HG03175 (cell line): ENCODE data around the gene ALDH9A1.
A peak's percentile ranks its signal among the peaks of the same experiment; 100 is the strongest.
"Not testable (repeated sequence)": the region's sequence is repeated elsewhere in the genome, so short reads cannot be mapped to it uniquely, and the experiment has no call there.

Source experiments
- ATAC-seq: cut with Tn5 transposase; IDR thresholded peaks from one replicate; pipeline ENCODE4 v1.9.1; 2021; ENCODE audit warnings: mild to moderate bottlenecking, moderate library complexity; ENCODE audit not compliant: unreplicated experiment

ALDH9A1 gene

DNA sequence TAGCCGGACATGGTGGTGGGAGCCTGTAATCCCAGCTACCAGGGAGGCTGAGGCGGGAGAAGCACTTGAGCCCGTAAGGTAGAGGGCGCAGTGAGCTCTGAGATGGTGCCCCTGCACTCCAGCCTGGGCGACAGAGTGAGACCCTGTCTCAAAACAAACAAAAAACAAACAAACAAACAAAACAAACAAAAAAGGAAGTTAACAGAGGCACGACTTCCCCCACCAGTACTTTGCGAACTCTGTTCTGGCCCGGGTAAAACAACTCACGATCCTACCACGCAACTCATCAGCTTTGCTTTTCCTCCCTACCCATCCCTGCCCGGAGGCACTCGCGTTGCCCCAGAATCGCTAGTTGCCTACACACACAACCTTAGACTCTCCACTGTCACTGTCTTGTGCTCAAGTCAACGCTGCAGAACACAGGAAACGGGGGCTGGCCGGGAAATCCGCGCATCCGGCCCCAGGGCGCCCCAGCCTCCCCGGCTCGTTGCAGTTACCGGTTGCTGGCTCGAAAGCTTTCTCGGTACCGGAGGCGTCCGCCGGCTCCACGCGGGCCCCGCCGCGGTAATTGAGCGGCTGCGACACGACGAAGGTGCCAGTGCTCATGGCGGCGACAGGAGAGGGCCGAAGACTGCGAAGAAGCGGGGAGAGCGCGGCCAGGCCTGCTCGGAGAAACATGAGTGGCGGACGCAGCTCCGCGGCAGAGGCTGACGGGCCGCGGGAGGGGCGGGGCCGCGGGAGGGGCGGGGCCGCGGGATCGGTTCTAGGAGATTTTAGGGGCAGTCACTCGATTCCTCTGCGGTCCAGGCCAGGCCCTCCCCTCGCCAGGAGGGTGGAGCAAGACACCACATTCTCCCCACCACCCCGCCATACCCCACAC, at the start of gene ALDH9A1:
Gene ALDH9A1 (minus strand): TSS at position 682 of the 880 bp plus-strand sequence. CDS start 4 bp downstream, at position 678.
- peak; percentile 93 for ATAC-seq

DNA sequence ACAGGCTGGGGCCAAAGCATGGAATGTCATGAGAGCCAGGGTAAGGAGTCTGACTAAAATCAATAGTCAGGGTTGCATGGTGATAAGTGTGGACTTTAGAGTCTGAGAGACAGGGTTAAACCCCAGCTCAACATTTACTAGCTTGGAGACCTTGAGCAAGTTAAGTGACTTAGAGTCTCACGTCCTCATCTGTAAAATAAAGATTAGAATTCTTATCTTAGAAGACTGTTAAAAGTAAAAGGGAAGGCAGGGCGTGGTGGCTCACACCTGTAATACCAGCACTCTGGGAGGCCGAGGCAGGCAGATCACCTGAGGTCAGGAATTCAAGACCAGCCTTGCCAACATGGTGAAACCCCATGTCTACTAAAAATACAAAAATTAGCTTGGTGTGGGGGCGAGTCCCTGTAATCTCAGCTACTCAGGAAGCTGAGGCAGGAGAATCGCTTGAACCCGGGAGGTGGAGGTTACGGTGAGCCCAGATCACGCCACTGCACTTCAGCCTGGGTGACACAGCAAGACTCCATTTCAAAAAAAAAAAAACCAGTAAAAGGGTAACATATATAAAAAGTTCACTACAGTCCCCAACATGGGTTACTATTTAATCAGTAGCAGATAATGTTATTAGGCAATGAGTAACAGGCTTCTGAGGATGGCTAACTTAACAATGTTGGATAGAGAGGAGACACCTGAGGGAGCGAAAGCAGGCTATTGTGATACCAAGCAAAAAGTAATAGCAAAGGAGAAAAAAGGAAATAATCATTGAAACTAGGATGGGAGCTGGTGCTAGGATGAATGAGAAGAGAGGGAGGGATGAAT, 49.5 kb upstream of the ALDH9A1 start:
- ATAC-seq, result no peak

DNA sequence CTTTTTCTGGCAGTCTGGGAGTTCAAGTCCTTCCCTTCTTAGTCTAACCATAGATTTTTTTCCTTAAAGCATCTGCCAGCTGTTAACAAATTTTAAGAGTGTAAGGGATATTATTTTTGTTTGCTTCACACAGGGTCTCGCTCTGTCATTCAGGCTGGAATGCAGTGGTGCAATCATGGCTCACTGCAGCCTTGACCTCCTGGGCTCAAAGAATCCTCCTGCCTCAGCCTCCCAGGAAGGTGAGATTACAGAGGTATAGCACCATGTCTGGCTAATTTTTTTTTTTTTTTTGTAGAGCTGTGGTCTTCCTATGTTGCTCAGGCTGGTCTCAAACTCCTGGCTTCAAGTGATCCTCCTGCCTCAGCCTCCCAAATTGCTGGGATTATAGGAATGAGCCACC, 46.6 kb upstream of the ALDH9A1 start:
- ATAC-seq, result not testable (repeated sequence)

DNA sequence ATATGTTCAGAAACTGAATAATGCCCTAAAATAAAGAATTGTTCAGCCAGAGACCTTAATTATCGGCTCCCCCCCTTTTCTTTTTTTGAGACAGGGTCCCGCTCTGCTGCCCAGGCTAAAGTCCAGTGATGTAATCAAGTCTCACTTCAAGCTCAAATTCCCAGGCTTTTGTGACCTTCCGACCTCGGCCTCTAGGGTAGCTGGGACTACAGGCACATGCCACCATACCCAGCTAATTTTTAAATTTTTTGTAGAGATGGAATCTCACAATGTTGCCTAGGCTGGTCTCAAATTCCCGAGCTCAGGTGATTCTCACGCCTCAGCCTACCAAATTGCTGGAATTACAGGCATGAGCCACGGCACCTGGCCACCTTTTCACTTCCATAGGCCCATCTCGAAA, 43.8 kb upstream of the ALDH9A1 start:
- ATAC-seq, result no peak

DNA sequence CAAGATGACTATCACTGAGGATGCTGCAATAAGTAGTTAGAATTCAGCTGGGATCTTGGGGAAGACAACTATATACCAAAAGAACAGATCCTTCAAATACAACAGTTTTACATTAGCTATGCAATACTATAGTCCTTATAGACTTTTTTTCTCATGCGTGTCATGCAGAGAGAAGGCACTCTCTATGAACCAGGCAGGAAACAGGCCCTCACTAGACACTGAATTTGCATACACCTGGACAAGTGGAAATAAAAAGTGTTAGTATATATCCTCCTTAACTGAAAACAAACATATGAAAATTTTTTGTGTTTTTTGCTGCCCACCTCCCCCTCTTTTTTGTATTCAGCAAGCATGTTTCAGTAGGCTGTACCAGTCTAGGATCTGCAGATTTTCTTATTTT, 40.4 kb upstream of the ALDH9A1 start:
- ATAC-seq, result peak; percentile 98

DNA sequence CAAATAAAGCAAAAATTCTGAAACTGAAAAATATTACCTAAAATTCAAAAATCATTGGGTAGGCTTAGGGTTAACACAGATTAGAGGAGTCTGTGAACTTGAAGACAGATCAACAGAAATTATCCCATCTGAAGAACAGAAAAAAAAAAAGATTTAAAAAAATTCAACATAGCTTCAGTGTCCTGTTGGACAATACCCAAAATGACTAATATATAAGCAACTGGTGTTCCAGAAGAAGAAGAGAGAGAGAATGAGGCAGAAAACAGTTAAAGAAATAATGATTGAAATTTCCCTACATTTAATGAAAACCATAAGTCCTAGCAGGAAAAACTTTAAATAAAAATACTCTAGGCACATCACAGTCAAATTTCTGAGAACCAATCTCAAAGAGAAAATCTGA, 38.8 kb upstream of the ALDH9A1 start:
- ATAC-seq, result no peak

DNA sequence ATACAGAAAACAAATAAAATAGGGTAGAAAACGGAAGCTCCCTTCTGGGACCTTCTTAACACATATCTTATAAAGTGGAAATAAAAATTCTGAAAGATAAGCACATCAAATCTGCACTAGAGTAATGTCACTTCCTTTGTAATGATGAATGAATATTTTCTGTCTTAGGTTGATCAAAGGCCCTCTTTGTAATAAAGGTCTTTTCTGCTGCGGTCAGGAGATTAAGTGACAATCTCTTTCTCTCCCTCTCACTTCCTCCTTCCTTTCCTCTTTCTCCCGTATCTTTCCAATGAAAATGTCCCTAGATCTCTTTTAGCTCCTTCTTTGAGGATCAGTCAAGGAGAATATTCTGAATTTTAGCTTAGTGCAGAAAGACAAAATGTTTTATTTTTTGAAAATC, 36.5 kb upstream of the ALDH9A1 start:
- no peak for ATAC-seq

DNA sequence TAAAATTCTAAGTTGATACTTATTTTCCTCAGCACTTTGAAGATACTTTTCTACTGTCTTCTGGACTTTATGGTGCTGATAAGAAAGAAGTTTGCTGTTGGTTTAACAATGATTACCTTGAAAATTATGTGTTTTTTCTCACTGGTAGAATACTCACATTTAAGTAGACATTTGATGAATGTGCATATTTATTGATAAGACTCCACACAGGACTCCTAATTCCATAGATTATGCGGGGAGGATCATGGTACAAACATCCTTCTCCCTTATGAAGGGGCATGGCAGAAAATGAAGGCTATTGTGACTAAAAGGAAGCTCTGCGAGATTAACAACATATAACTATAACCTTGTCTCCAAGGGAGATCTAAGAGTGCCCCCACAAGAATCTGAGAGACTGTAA, 28.5 kb upstream of the ALDH9A1 start:
- no peak for ATAC-seq

DNA sequence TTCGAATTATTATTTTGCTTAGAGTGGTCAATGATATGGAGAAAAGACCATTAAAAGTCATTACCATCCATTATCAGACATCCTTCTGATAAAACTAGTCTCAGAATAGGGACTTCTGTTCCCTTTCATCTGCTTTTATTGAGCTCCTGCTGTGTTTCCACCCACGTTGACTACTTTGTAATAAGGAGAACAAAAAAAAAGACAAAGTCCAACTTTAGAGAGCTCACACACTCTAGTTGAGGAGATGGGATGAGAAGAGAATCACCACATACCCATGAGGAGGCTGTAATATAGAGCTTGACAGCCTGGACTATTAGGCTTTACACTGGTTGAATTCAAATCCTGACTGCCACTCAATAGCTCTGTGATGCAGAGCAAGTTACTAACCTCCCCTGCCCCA, 27.8 kb upstream of the ALDH9A1 start:
- no peak for ATAC-seq

DNA sequence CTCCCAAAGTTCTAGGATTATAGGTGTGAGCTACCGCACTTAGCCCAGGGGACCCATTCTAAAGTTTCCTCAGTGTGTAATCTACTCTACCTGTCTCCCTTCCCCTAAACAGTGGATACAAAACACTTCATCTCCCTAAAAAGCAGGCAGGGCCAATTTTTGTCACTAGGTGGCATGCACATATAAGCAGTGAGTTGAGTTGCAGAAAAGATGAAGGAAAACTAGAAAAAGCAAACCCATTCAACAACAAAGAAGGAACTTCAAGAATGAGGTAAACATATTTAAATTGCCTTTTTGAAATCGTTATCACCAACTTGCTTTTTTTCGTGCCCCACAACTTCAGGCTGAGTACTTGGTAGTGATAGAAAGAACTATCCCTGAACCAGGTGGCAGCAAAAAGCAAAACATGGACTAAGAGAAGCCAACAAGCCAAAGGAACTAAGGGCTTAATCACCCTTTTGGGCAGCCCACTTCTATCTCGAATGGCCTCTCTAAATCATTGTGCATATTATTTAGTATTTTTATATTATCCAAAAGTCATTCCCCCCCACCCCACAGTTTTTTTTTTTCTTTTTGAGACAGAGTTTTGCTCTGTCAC, 19.7 kb upstream of the ALDH9A1 start:
- no peak for ATAC-seq

DNA sequence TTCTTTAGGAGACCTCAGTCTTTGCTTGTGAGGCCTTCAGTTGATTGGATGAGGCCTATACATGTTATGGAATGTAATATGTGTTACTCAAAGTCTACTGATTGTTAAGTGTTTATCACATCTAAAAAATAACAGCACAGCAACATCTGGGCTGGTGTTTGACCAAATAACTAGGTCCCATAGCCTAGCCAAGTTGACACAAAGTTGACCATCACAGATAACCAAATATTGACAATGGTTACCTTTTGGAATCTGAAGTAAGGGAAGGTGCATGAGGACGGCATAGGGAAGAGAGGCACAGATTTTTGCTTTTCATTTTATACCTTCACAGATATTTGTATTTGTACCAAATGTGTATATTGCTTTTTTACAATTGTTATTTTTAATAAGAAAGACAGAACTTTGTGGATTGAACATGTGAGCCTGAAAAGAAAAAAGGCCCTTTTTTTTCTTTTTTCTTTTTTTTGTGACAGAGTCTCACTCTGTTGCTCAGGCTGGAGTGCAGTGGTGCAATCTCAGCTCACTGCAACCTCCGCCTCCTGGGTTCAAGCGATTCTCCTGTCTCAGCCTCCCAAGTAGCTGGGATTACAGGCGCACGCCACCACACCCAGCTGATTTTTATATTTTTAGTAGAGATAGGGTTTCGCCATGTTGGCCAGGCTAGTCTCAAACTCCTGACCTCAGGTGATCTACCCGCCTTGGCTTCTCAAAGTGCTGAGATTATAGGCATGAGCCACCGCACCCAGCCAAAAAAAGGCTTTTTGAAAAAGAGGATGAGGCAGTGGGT, 18.1 kb upstream of the ALDH9A1 start:
- not testable (repeated sequence) for ATAC-seq

DNA sequence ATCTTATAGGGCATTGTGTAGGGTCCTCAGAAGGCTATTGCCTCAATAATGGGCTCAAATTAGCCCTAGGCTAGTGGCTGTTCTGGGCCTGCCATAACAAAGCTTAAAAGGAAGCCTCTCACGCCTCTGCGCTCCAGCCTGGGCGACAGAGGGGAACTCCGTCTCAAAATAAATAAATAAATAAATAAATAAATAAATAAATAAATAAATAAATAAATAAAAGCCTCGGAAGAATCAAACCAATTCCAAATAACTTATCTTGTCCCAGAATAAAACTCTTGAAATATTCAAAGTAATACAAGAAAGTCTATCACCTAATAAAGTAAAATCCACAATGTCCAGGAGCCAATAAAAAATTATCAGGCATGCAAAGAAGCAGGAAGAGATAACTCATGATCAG, 14.4 kb upstream of the ALDH9A1 start:
- no peak for ATAC-seq

DNA sequence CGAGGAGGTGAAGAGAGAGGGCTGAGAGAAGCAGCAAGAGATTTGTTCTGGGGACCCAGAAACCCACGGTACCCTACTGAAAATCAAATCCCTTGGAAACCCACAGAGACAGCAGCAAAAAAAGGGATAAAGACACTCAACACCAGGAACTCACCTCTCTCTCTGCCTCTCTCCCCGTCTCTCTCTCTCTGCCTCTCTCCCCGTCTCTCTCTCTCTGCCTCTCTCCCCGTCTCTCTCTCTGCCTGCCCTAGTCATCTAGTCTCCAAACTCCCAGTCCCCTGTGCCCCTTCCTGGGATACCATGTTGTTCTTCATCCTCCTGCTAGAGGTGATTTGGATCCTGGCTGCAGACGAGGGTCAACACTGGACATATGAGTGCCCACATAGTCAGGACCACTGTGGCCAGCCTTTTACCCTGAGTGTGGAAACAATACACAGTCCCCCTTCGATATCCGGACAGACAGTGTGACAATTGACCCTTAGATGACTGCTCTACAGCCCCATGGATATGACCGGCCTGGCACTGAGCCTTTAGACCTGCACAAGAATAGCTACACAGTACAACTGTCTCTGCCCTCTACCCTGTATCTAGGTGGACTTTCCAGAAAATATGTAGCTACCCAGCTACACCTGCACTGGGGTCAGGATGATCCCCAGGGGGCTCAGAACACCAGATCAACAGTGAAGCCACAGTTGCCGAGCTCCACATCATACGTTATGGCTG, 9.8 kb upstream of the ALDH9A1 start:
- no peak for ATAC-seq

DNA sequence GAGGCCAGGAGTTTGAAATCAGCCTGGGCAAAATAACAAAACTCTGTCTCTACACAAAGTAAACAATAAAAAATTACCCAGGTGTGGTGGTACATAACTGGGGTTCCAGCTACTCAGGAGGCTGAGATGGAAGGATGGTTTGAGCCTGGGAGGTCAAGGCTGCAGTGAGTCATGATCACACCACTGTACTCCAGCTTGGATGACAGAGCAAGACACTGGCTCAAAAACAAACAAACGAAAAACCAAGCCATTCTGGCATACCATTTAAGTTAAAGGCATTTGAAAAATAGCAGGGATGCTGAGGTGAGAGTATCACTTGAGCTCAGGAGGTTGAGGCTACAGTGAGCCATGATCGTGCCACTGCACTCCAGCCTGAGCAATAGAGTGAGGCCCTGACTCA, 5.3 kb upstream of the ALDH9A1 start:
- ATAC-seq, result no peak

DNA sequence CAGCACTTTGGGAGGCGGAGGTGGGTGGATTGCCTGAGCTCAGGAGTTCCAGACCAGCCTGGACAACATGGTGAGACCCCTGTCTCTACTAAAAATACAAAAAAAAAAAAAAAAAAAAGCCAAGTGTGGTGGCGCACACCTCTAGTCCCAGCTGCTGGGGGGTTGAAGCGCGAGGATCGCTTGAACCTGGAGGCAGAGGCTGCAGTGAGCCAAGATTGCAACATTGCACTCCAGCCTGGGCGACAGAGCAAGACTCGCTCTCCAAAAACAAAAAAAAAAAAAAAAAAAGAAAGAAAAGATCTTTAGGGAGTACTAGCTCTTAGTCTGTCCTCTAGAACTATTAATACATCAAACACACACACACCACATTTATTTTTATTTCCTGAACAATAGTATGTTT, 3.6 kb upstream of the ALDH9A1 start:
- ATAC-seq, result not testable (repeated sequence)

DNA sequence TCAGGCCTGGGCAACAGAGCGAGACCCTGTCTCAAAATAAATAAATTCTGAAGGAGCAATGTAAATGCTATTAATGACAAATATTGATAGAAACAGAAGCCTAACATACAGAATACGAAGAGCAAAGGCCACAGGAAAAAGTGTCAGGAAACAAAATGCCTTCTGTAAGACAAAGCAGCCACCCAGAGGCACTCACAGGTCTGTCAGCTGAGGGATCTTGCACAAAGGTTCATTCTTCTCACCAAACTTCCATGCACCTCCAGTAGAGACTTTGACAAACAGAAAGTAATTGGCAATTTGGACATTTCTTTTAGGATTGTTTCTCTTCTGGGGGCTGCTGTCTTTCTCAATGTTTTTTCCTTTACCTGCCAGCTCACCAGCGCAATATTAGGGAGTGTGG, 1.2 kb upstream of the ALDH9A1 start:
- no peak for ATAC-seq

DNA sequence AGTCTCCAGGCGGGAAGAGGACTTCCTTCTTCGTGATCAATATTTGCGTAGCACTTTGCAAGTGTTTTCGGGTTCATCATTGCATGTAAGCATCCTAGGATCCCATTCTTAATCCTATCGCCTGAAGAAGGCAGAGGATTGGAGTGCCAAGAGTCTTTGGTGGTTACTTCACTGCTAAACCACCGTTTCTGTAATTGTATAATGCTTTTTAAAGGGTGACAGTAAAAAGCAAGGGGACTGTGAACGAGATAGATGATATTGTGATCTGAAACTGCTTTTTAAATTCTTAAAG, 345 bp upstream of the ALDH9A1 start:
- no peak for ATAC-seq

DNA sequence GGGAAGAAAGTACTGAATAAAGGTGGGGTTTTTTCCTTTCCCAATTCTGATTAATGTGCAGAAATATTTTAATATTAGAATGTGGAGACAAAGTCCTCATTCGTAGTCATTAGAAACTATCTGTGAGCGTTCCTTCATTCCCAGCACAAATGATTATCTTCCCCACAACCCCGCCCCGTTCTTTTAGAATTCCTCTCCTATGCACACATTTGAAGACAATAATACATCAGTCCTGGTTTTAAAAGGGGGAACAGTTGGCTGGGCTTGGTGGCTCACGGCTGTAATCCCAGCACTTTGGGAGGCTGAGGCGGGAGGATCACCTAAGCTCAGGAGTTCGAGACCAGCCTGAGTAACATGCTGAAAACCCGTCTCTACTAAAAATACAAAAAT, 876 bp downstream of the ALDH9A1 start:
- ATAC-seq, result no peak

DNA sequence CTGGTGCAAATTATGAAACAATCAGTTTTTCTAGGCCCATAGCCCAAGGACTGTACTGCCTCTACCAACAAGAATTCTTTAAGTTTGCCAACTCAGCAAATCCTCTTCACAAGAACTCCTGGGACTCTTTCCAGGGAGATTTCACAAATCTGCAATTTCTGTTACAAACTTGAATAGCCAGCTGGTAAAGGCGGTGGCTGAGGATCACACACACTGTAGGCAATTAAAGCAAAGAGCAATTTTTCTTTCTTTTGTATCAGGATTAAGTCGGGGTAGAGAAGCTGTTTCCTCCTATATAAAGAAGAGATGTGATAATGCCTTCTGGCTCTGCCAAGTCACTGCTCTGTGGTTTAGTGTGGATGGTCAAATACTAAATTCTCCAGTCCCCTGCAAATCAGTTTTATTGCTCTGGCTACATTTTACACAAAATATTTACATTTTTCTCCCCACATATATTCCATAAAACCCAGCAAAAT, 1.7 kb downstream of the ALDH9A1 start:
- ATAC-seq, result no peak

DNA sequence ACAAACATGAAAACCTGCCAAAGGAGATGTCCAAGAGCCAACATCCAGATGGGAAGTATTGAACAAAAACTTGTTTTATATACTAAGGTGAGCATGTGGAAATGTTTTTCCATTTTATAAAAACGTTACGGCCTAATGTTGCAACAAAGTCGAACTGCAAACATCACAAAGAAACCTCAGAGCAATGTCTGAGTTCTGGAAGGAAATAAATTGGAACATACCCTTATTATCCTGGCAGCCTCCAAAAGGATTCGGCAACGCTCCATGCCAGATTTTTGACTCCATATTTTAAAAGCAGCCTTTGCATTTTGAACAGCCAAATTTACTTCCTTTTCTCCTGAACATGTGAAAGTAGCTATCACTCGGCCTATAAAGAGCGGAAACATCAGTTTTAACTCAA, 3.3 kb downstream of the ALDH9A1 start:
- ATAC-seq, result no peak
